Loucy (cell line): Measurements from ENCODE around the gene PLIN1.
A peak's percentile ranks its signal among the peaks of the same experiment; 100 is the strongest.

Experiments used
- H2AFZ ChIP-seq: fragments of 200-600 bp; sonication (generic); 2 replicates; pipeline ENCODE4 v1.6.0; 2016; ENCODE audit warnings: antibody characterized with exemption, mild to moderate bottlenecking, low read length, moderate library complexity
- H3F3A ChIP-seq: fragments of 200-600 bp; 2 replicates; pipeline ENCODE4 v1.6.0; 2016; ENCODE audit warnings: antibody characterized with exemption, low read depth, mild to moderate bottlenecking
- H3K27me3 ChIP-seq: fragments of 200-600 bp; sonication (generic); 2 replicates; pipeline ENCODE4 v1.6.1; 2014; ENCODE audit warnings: low read length, mild to moderate bottlenecking; ENCODE audit not compliant: insufficient read depth, poor library complexity, severe bottlenecking
- H3K36me3 ChIP-seq: fragments of 200-600 bp; sonication (generic); 2 replicates; pipeline ENCODE4 v1.6.1; 2016; ENCODE audit warnings: low read length; ENCODE audit not compliant: insufficient read depth
- H3K4me1 ChIP-seq: fragments of 200-600 bp; sonication (generic); 2 replicates; pipeline ENCODE4 v1.5.1; 2014; ENCODE audit warnings: low read length, mild to moderate bottlenecking; ENCODE audit not compliant: insufficient read depth, poor library complexity, severe bottlenecking
- H3K4me2 ChIP-seq: fragments of 200-600 bp; sonication (generic); 2 replicates; pipeline ENCODE4 v1.6.0; 2014; ENCODE audit warnings: antibody characterized with exemption, low read length, low read depth, mild to moderate bottlenecking; ENCODE audit not compliant: poor library complexity, severe bottlenecking
- H3K4me3 ChIP-seq: fragments of 200-600 bp; sonication (generic); 2 replicates; pipeline ENCODE4 v1.5.1; 2014; ENCODE audit warnings: low read length, mild to moderate bottlenecking, mixed read lengths; ENCODE audit not compliant: poor library complexity, severe bottlenecking
- H3K79me2 ChIP-seq: fragments of 200-600 bp; sonication (generic); 2 replicates; pipeline ENCODE4 v1.6.1; 2014; ENCODE audit warnings: low read length; ENCODE audit not compliant: insufficient read depth
- H3K9ac ChIP-seq: fragments of 200-600 bp; sonication (generic); 2 replicates; pipeline ENCODE4 v1.6.0; 2014; ENCODE audit warnings: mild to moderate bottlenecking, low read depth, low read length, moderate library complexity; ENCODE audit not compliant: poor library complexity, severe bottlenecking
- H3K9me2 ChIP-seq: fragments of 200-600 bp; sonication (generic); replicated peaks from 2 replicates; pipeline ENCODE4 v1.6.1; 2016; ENCODE audit warnings: low read depth, low read length, mixed read lengths
- H3K9me3 ChIP-seq: fragments of 200-600 bp; sonication (generic); 2 replicates; pipeline ENCODE4 v1.6.1; 2014; ENCODE audit warnings: mild to moderate bottlenecking, antibody characterized with exemption, low read length, low read depth; ENCODE audit not compliant: insufficient read depth
- H4K20me1 ChIP-seq: fragments of 200-600 bp; sonication (generic); 2 replicates; pipeline ENCODE4 v1.6.0; 2014; ENCODE audit warnings: antibody characterized with exemption, low read length, mild to moderate bottlenecking; ENCODE audit not compliant: insufficient read depth, poor library complexity, severe bottlenecking
- CTCF ChIP-seq: fragments of 200-600 bp; sonication (generic); conservative IDR thresholded peaks from 2 replicates; pipeline ENCODE4 v1.5.1; 2014; ENCODE audit warnings: mild to moderate bottlenecking, antibody characterized with exemption, low read length
- EZH2phosphoT487 ChIP-seq: fragments of 200-600 bp; IDR thresholded peaks from 2 replicates; pipeline ENCODE4 v1.6.1; 2018; ENCODE audit warnings: antibody characterized with exemption, mild to moderate bottlenecking, moderate library complexity, borderline replicate concordance

Gene PLIN1

DNA sequence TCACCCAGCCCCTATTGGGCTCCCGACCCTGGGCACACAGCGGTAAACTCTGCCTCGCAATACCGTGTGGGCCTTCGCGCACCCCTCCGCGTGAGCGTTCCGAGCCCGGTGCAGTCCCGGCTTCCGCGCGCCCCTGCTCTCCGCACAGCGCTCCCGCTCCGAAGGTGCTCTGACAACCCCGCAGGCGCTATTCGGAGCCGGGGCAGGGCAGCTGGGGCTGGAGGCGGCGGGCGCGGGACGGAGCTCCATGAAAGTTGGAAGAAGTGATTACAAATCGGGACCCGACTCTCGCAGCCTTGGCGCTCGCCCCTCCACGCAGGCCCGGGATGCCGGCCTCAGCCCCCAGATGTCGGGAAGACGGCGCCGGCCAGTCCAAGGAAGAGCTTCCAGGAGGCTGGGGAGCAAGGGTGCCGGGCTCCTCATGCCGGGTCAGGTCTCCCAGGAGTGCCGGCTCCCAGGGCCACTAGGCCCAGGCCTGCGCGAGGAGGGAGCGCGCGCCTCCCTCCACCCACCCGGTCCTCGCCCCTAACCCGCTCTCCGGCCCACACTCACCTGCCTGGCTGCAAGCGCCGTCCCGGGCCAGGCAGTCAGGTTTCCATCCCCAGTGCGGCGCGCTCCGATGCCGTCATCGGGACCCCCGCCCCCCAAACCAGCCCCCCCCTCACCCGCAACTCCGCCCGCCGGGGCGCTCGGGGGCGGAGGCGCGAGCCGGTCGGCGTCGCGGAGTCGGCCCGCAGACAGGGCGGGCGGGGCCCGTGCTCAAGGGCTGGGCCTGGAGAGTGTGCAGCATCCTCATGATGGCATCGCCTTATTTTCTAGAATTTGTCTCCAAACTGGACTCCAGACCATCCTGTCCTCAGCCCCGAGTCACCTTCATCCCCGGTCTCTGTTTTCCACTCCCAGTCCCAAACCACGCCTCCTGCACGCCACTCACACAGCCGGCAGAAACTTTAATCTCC lies 24.0 kb downstream of the PLIN1 start, which contains the start of gene KIF7:
KIF7 (minus strand) TSS at position 621 of the 959 bp plus-strand sequence. CDS start 2,537 bp downstream, outside the sequence.
- Histone ChIP-seq H3K9ac (peak within 1 kb of the TSS; percentile 60), H3K79me2 (no peaks in the 10 kb centered on the region), H2AFZ (peak within 1 kb of the TSS; percentile 89), H3K9me3 (no peaks in the 10 kb centered on the region), H3K4me2 (peak within 1 kb of the TSS; percentile 99), H3K9me2 (no peaks in the 10 kb centered on the region), H3F3A (peaks cover 5% of the 10 kb centered on the region; the same call in 1 of the 2 replicates), H3K4me1 (peaks cover 15% of the 10 kb centered on the region), H3K4me3 (peak within 1 kb of the TSS; percentile 85), H4K20me1 (no peaks in the 10 kb centered on the region), H3K36me3 (no peaks in the 10 kb centered on the region), H3K27me3 (no peaks in the 10 kb centered on the region)
- TF ChIP-seq EZH2phosphoT487 (no peak), CTCF (no peak)

- Histone ChIP-seq H3K79me2 (no peaks in the 10 kb centered on the region), H4K20me1 (no peaks in the 10 kb centered on the region), H3K4me2 (peak overlapping the region; percentile 99), H3K9ac (peak overlapping the region; percentile 60), H3K36me3 (no peaks in the 10 kb centered on the region), H2AFZ (peak overlapping the region; percentile 89), H3K4me1 (peaks cover 15% of the 10 kb centered on the region), H3K9me3 (no peaks in the 10 kb centered on the region), H3K9me2 (no peaks in the 10 kb centered on the region), H3K27me3 (no peaks in the 10 kb centered on the region), H3K4me3 (peak overlapping the region; percentile 85), H3F3A (peaks cover 5% of the 10 kb centered on the region; the same call in 1 of the 2 replicates)
- no peak for TF ChIP-seq CTCF
- no peak for TF ChIP-seq EZH2phosphoT487
Measured at GRCh38 chr15:89654301-89654761, 24.8 kb downstream of the PLIN1 start.

DNA sequence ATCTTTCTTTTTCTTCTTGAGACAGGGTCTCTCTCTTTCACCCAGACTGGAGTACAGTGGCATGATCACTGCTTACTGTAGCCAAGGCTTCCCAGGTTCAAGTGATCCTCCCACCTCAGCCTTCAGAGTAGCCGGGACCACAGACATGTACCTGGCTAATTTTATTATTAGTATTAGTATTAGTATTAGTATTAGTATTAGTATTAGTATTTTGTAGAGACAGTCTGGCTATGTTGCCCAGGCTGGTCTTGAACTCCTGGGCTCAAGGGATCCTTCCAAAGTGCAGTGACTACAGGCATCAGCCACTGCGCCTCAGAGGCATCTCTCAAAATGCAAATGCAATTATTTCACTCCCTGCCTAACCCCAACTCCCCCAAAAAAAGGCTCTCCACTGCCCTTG lies 25.6 kb downstream of the PLIN1 start:
- Histone ChIP-seq H3K36me3 (no peaks in the 10 kb centered on the region), H3K4me2 (no peak overlapping the region), H3F3A (peaks cover 5% of the 10 kb centered on the region; the same call in 1 of the 2 replicates), H3K4me3 (no peak overlapping the region), H3K9ac (no peak overlapping the region), H3K27me3 (no peaks in the 10 kb centered on the region), H3K4me1 (peaks cover 15% of the 10 kb centered on the region), H4K20me1 (no peaks in the 10 kb centered on the region), H3K9me2 (no peaks in the 10 kb centered on the region), H3K79me2 (no peaks in the 10 kb centered on the region), H2AFZ (no peak overlapping the region), H3K9me3 (no peaks in the 10 kb centered on the region)
- TF ChIP-seq EZH2phosphoT487 (no peak), CTCF (no peak)
